Activated naive CD8-positive, alpha-beta T cell treated with anti-CD3 and anti-CD28 coated beads, Interleukin-2, amount 10 ng/mL, durations not matched to agents 7 days and 5 days (primary cell): ENCODE data around the gene COL19A1. TPM values are rescaled to one million over a fixed set of nuclear protein-coding genes. Genes with fewer than 3 reads are reported as not detected.
"Not testable (repeated sequence)": the region's sequence is repeated elsewhere in the genome, so short reads cannot be mapped to it uniquely, and the experiment has no call there.

ENCODE experiments used
- ATAC-seq: fragments of 150-1000 bp; cut with Tn5 transposase; one replicate; pipeline ENCODE4 v1.10.0; 2021; ENCODE audit warnings: low read depth, moderate library complexity
- POLR2A ChIA-PET: fragments of 350-600 bp; sonication (Branson Sonifier 250); formaldehyde crosslinking; loops from one replicate; lab custom pipeline; 2021; ENCODE audit warnings: antibody characterized with exemption; lab: Charles Lee
- DNase-seq: peaks from one replicate; pipeline ENCODE4 v3.0.0; 2021
- H3K27ac Mint-ChIP-seq: one replicate; pipeline ENCODE4 v1.8.0; 2022; ENCODE audit warnings: mild to moderate bottlenecking, mixed read lengths
- H3K27me3 Mint-ChIP-seq: one replicate; pipeline ENCODE4 v1.8.0; 2022; ENCODE audit warnings: mild to moderate bottlenecking, moderate library complexity, mixed read lengths
- H3K36me3 Mint-ChIP-seq: one replicate; pipeline ENCODE4 v1.8.0; 2021; ENCODE audit warnings: mild to moderate bottlenecking, mixed read lengths
- H3K4me1 Mint-ChIP-seq: one replicate; pipeline ENCODE4 v1.8.0; 2021; ENCODE audit warnings: mixed read lengths
- H3K4me3 Mint-ChIP-seq: one replicate; pipeline ENCODE4 v1.8.0; 2022; ENCODE audit warnings: mild to moderate bottlenecking, moderate library complexity, mixed read lengths
- H3K9me3 Mint-ChIP-seq: one replicate; pipeline ENCODE4 v1.8.0; 2021; ENCODE audit warnings: mixed read lengths
- total RNA-seq, 2 experiments: library from RNA; stranded (reverse); gene quantifications; one replicate each; pipeline ENCODE4 v1.2.3, GENCODE V29; 2021

The COL19A1 gene
- total RNA-seq, 2 experiments from 2014 or later: 0.06 TPM

GRCh38 chr6:69873291-69873690, 6.9 kb downstream of the COL19A1 start:
- Mint-ChIP-seq H3K27ac (no peak overlapping the region), H3K27me3 (peaks cover 26% of the 10 kb centered on the region), H3K4me3 (no peak overlapping the region), H3K9me3 (no peaks in the 10 kb centered on the region), H3K36me3 (no peaks in the 10 kb centered on the region), H3K4me1 (no peaks in the 10 kb centered on the region)
- ATAC-seq (no peak), DNase-seq (no peak)
- POLR2A ChIA-PET: no interaction called here

GRCh38 chr6:69875715-69876114, 9.4 kb downstream of the COL19A1 start:
- POLR2A ChIA-PET: no interaction called here
- Mint-ChIP-seq H3K36me3 (no peaks in the 10 kb centered on the region), H3K4me1 (no peaks in the 10 kb centered on the region), H3K9me3 (no peaks in the 10 kb centered on the region), H3K27ac (no peak overlapping the region), H3K4me3 (no peak overlapping the region), H3K27me3 (peaks cover 12% of the 10 kb centered on the region)
- DNase-seq: no peak
- no peak for ATAC-seq

- Mint-ChIP-seq H3K9me3 (no peaks in the 10 kb centered on the region), H3K4me1 (no peaks in the 10 kb centered on the region), H3K4me3 (no peak overlapping the region), H3K36me3 (no peaks in the 10 kb centered on the region), H3K27ac (no peak overlapping the region), H3K27me3 (peaks cover 23% of the 10 kb centered on the region)
- ATAC-seq (no peak), DNase-seq (no peak)
- POLR2A ChIA-PET: no interaction called here
Observed at GRCh38 chr6:69878795-69879194, 12.4 kb downstream of the COL19A1 start.

- H3K9me3 Mint-ChIP-seq: no peaks in the 10 kb centered on the region
- POLR2A ChIA-PET: no interaction called here
- no peak overlapping the region for H3K27ac Mint-ChIP-seq
- DNase-seq (no peak), ATAC-seq (no peak)
- peaks cover 18% of the 10 kb centered on the region for H3K27me3 Mint-ChIP-seq
- H3K4me3 Mint-ChIP-seq: no peak overlapping the region
- no peaks in the 10 kb centered on the region for H3K36me3 Mint-ChIP-seq
- H3K4me1 Mint-ChIP-seq: no peaks in the 10 kb centered on the region
Observed at GRCh38 chr6:69880601-69881000, 14.2 kb downstream of the COL19A1 start.

- POLR2A ChIA-PET: no interaction called here
- Mint-ChIP-seq H3K4me1 (no peaks in the 10 kb centered on the region), H3K27me3 (peaks cover 16% of the 10 kb centered on the region), H3K9me3 (no peaks in the 10 kb centered on the region), H3K36me3 (no peaks in the 10 kb centered on the region), H3K4me3 (no peak overlapping the region), H3K27ac (no peak overlapping the region)
- DNase-seq (no peak), ATAC-seq (no peak)
Observed at GRCh38 chr6:69881322-69882151, 15.2 kb downstream of the COL19A1 start.

- Mint-ChIP-seq H3K36me3 (no peaks in the 10 kb centered on the region), H3K27ac (no peak overlapping the region), H3K4me1 (no peaks in the 10 kb centered on the region), H3K4me3 (no peak overlapping the region), H3K27me3 (peaks cover 16% of the 10 kb centered on the region), H3K9me3 (no peaks in the 10 kb centered on the region)
- DNase-seq: no peak
- POLR2A ChIA-PET: no interaction called here
- ATAC-seq: no peak
Observed at GRCh38 chr6:69883551-69883950, 17.2 kb downstream of the COL19A1 start.

GRCh38 chr6:69884231-69884630, 17.9 kb downstream of the COL19A1 start:
- POLR2A ChIA-PET: no interaction called here
- Mint-ChIP-seq H3K4me3 (no peak overlapping the region), H3K27me3 (peaks cover 16% of the 10 kb centered on the region), H3K36me3 (no peaks in the 10 kb centered on the region), H3K4me1 (no peaks in the 10 kb centered on the region), H3K9me3 (no peaks in the 10 kb centered on the region), H3K27ac (no peak overlapping the region)
- no peak for ATAC-seq
- DNase-seq: no peak

- H3K9me3 Mint-ChIP-seq: peaks cover 1% of the 10 kb centered on the region
- POLR2A ChIA-PET: no interaction called here
- no peak overlapping the region for H3K27ac Mint-ChIP-seq
- H3K4me3 Mint-ChIP-seq: no peak overlapping the region
- no peaks in the 10 kb centered on the region for H3K36me3 Mint-ChIP-seq
- no peaks in the 10 kb centered on the region for H3K4me1 Mint-ChIP-seq
- peaks cover 9% of the 10 kb centered on the region for H3K27me3 Mint-ChIP-seq
- no peak for DNase-seq
- no peak for ATAC-seq
Observed at GRCh38 chr6:69887026-69887425, 20.7 kb downstream of the COL19A1 start.

- H3K36me3 Mint-ChIP-seq: no peaks in the 10 kb centered on the region
- ATAC-seq: no peak
- no peaks in the 10 kb centered on the region for H3K4me1 Mint-ChIP-seq
Observed at GRCh38 chr6:69887714-69888345, 21.5 kb downstream of the COL19A1 start.

GRCh38 chr6:69888482-69889233, 22.3 kb downstream of the COL19A1 start:
- Mint-ChIP-seq H3K9me3 (peaks cover 1% of the 10 kb centered on the region), H3K36me3 (no peaks in the 10 kb centered on the region), H3K4me3 (no peak overlapping the region), H3K27me3 (peaks cover 5% of the 10 kb centered on the region), H3K4me1 (no peaks in the 10 kb centered on the region), H3K27ac (no peak overlapping the region)
- POLR2A ChIA-PET: no interaction called here
- DNase-seq (no peak), ATAC-seq (no peak)

More at GRCh38 chr6:69887714-69888345, 21.5 kb downstream of the COL19A1 start:
- Mint-ChIP-seq H3K27me3 (peaks cover 5% of the 10 kb centered on the region), H3K9me3 (peaks cover 1% of the 10 kb centered on the region), H3K4me3 (no peak overlapping the region), H3K27ac (no peak overlapping the region)
- POLR2A ChIA-PET: no interaction called here
- DNase-seq: no peak

- ATAC-seq, H3K9me3 Mint-ChIP-seq, POLR2A ChIA-PET, H3K27ac Mint-ChIP-seq, H3K27me3 Mint-ChIP-seq, DNase-seq, H3K4me1 Mint-ChIP-seq, H3K4me3 Mint-ChIP-seq, H3K36me3 Mint-ChIP-seq: not testable (repeated sequence)
Observed at GRCh38 chr6:69889234-69889974, 23.0 kb downstream of the COL19A1 start.

- ATAC-seq, DNase-seq, H3K9me3 Mint-ChIP-seq, H3K27ac Mint-ChIP-seq, H3K4me1 Mint-ChIP-seq, H3K27me3 Mint-ChIP-seq, POLR2A ChIA-PET, H3K4me3 Mint-ChIP-seq, H3K36me3 Mint-ChIP-seq: not testable (repeated sequence)
Observed at GRCh38 chr6:69892561-69892960, 26.2 kb downstream of the COL19A1 start.

GRCh38 chr6:69893266-69893665, 26.9 kb downstream of the COL19A1 start:
- H3K27ac Mint-ChIP-seq, H3K4me3 Mint-ChIP-seq, H3K4me1 Mint-ChIP-seq, H3K36me3 Mint-ChIP-seq, POLR2A ChIA-PET, H3K27me3 Mint-ChIP-seq, H3K9me3 Mint-ChIP-seq, ATAC-seq, DNase-seq: not testable (repeated sequence)
